SK-N-SH treated with all-trans-retinoic acid at 6 μM for 48 hours (cell line): ENCODE measurements around the gene VPS9D1.
"Not testable (repeated sequence)": the region's sequence is repeated elsewhere in the genome, so short reads cannot be mapped to it uniquely, and the experiment has no call there.

ENCODE experiments used
- PATZ1 ChIP-seq: fragments of 250-450 bp; sonication (Bioruptor Pico); IDR thresholded peaks from 2 replicates; pipeline ENCODE4 v1.8.0; 2020; ENCODE audit warnings: mild to moderate bottlenecking, moderate library complexity, borderline replicate concordance
- PPARA ChIP-seq: fragments of 250-450 bp; sonication (Bioruptor Pico); IDR thresholded peaks from 2 replicates; pipeline ENCODE4 v1.5.0; 2020; ENCODE audit warnings: mild to moderate bottlenecking, borderline replicate concordance
- TCF4 ChIP-seq: fragments of 250-450 bp; sonication (Bioruptor Pico); IDR thresholded peaks from 2 replicates; pipeline ENCODE4 v1.8.0; 2021; ENCODE audit warnings: mild to moderate bottlenecking, moderate library complexity, borderline replicate concordance
- ZC3H10 ChIP-seq: fragments of 250-450 bp; sonication (Bioruptor Pico); IDR thresholded peaks from 2 replicates; pipeline ENCODE4 v1.5.1; 2021; ENCODE audit warnings: mild to moderate bottlenecking, moderate library complexity
- ZFP3 ChIP-seq: fragments of 250-450 bp; sonication (Bioruptor Pico); IDR thresholded peaks from 2 replicates; pipeline ENCODE4 v1.5.0; 2020; ENCODE audit warnings: mild to moderate bottlenecking, moderate library complexity
- ZFP30 ChIP-seq: fragments of 450-650 bp; formaldehyde crosslinking; IDR thresholded peaks from 2 replicates; pipeline ENCODE4 v1.5.0; 2022; ENCODE audit warnings: mild to moderate bottlenecking, moderate library complexity
- ZNF8 ChIP-seq: fragments of 450-650 bp; formaldehyde crosslinking; IDR thresholded peaks from 2 replicates; pipeline ENCODE4 v1.5.0; 2020; ENCODE audit warnings: mild to moderate bottlenecking, moderate library complexity

GRCh38 chr16:89698717-89699116, 22.0 kb downstream of the VPS9D1 start:
- TF ChIP-seq PATZ1; ZFP3; TCF4 (CRISPR knock-in tag); ZC3H10 (CRISPR knock-in tag); PPARA; ZNF8 (CRISPR knock-in tag); ZFP30 (CRISPR knock-in tag): not testable (repeated sequence)
